ENCODE measurements around the gene SMARCC2.

- TF ChIP-seq CTCF (conservative IDR thresholded peaks at IDR 0.05 in 1 of 2, IDR thresholded peaks at IDR 0.05 in 1 of 2; ENCODE audit: low read depth in 1 of 2, low read length in 2 of 2) (no peak), EZH2 (IDR thresholded peaks at IDR 0.05; ENCODE audit: low read length, missing control alignments) (no peak)
Observed at GRCh38 chr12:56205445-56205844, 16.2 kb upstream of the SMARCC2 start.

Data from fibroblast of lung (primary cell).